Ovary (tissue), 9 donors: Measurements from ENCODE around the gene NDUFAB1. TPM values are rescaled to one million over a fixed set of nuclear protein-coding genes. Genes with fewer than 3 reads are reported as not detected.

ENCODE experiments used
- DNase-seq, 5 donors: peaks; one replicate each; pipeline ENCODE4 v3.0.0-alpha.2; 2019 to 2020
- H3K27ac ChIP-seq, 2 donors: fragments of 200-600 bp; one replicate each; pipeline versions ENCODE4 v1.5.1 to v1.8.0; 2019 to 2022
- H3K27me3 ChIP-seq: fragments of 200-600 bp; one replicate; pipeline ENCODE4 v1.8.0; 2022
- H3K36me3 ChIP-seq: fragments of 200-600 bp; sonication (generic); one replicate; pipeline ENCODE4 v1.5.1; 2019
- H3K4me1 ChIP-seq: one replicate; pipeline ENCODE4 v1.8.1; 2013; ENCODE audit warnings: mild to moderate bottlenecking, moderate library complexity; ENCODE audit not compliant: insufficient read depth
- H3K4me3 ChIP-seq: fragments of 200-600 bp; sonication (generic); one replicate; pipeline ENCODE4 v1.5.1; 2017
- H3K9me3 ChIP-seq, 2 donors: fragments of 200-600 bp in 1 of 2; sonication (generic) in 1 of 2; one replicate each; pipeline versions ENCODE4 v1.5.1 to v1.8.1; 2013 to 2019; ENCODE audit warnings: mild to moderate bottlenecking in 1 of 2, moderate library complexity in 1 of 2
- CTCF ChIP-seq, 3 donors: fragments of 450-650 bp in 2 of 3; fragments of 200-600 bp in 1 of 3; IDR thresholded peaks; one replicate each; pipeline versions ENCODE4 v1.5.1 to v1.8.0; 2016 to 2022; ENCODE audit warnings: antibody characterized with exemption in 3 of 3, mild to moderate bottlenecking in 1 of 3
- EP300 ChIP-seq: sonication (generic); formaldehyde crosslinking; IDR thresholded peaks from one replicate; pipeline ENCODE4 v1.6.1; 2017; ENCODE audit warnings: antibody characterized with exemption
- POLR2A ChIP-seq: fragments of 450-650 bp; IDR thresholded peaks from one replicate; pipeline ENCODE4 v1.6.1; 2017; ENCODE audit warnings: antibody characterized with exemption, mild to moderate bottlenecking, moderate library complexity
- WGBS, 3 donors: extraction: QIAGEN DNeasy Blood & Tissue Kit in 1 of 3; methylation state at CpG; one replicate each; pipeline versions ENCODE4 v1.1.5 to v1.1.7; 2013 to 2017; 5-methylcytosine and 5-hydroxymethylcytosine counted together
- intact Hi-C, 4 donors: fragments of 100-400 bp; cut with DNase I; formaldehyde crosslinking; loops; one replicate each; pipeline versions ENCODE4 v1.11.0 to v1.15.1; 2022 to 2023
- polyA plus RNA-seq, 2 donors: library from polyadenylated mRNA; stranded (reverse); fragments of 200-250 nt in 1 of 2; fragments of 350-450 nt in 1 of 2; fragmentation: Illumina TruSeq in 1 of 2; extraction: RNeasy Lipid Tissue Mini Kit (QIAGEN cat#74804) in 1 of 2; gene quantifications; one replicate each; pipeline ENCODE4 v1.2.3, GENCODE V29; 2013 to 2014
- total RNA-seq, 7 donors: library from RNA; depleted of rRNA in 2 of 7; stranded (reverse); fragments of >200 nt in 2 of 7; fragmentation: NEBNext Ultra II Directional in 3 of 7; extraction: Animal tissue kit (Norgen Biotek cat#: 25700) in 3 of 7; gene quantifications; one replicate each; pipeline versions ENCODE4 v1.1.0 to v1.2.4, GENCODE V29; 2016 to 2023
- donor health status: DM: no; HTN: no; CAD: no; lungs with moderate emphysema.
- donor health status: DM: no; HTN: no; CAD: no.
- donor health status: Bipolar disorder and iron deficiency.
- donor health status: DM: yes; HTN: yes; CAD: no.
- donor health status: DM: no; HTN: no; CAD: no.
- donor health status: DM: yes; HTN: yes; CAD: no.

Gene NDUFAB1
- total and polyA plus RNA-seq, 9 donors: 42.4 to 83.0 (median 53.6) TPM

GRCh38 chr16:23607726-23608125, 11.6 kb upstream of the NDUFAB1 start:
- intact Hi-C loops: no loop called here
- WGBS, 3 donors: 71 to 77% (median 72%) methylated on average over 6 of the region's 6 CpGs
- H3K9me3 ChIP-seq: no peaks in the 10 kb centered on the region
- no peak overlapping the region for H3K27ac ChIP-seq
- H3K4me1 ChIP-seq: no peaks in the 10 kb centered on the region
- no peak for DNase-seq
- no peaks in the 10 kb centered on the region for H3K36me3 ChIP-seq
- no peak overlapping the region for H3K4me3 ChIP-seq
- no peaks in the 10 kb centered on the region for H3K27me3 ChIP-seq
- no peak for TF ChIP-seq POLR2A
- no peak for TF ChIP-seq EP300
- no peak for TF ChIP-seq CTCF (IDR thresholded peaks at IDR 0.05)

- intact Hi-C loops: no loop called here
- WGBS, 3 donors: 73 to 81% (median 74%) methylated on average over 11 of the region's 11 CpGs
- Histone ChIP-seq H3K9me3 (no peaks in the 10 kb centered on the region), H3K4me3 (no peak overlapping the region), H3K36me3 (no peaks in the 10 kb centered on the region), H3K27me3 (no peaks in the 10 kb centered on the region), H3K27ac (no peak overlapping the region), H3K4me1 (peaks cover 7% of the 10 kb centered on the region)
- peak in 1 of 5 donors; percentile 23 for DNase-seq
- TF ChIP-seq EP300: no peak
- no peak for TF ChIP-seq CTCF (IDR thresholded peaks at IDR 0.05)
- TF ChIP-seq POLR2A: no peak
These were observed 1.1 kb upstream of the NDUFAB1 start for GRCh38 chr16:23597003-23597756.

GRCh38 chr16:23595246-23595950, 718 bp downstream of the NDUFAB1 start:
- DNase-seq: no peak
- Histone ChIP-seq H3K27me3 (no peaks in the 10 kb centered on the region), H3K4me1 (peaks cover 7% of the 10 kb centered on the region), H3K36me3 (no peaks in the 10 kb centered on the region), H3K4me3 (peak overlapping the region; percentile 99), H3K9me3 (no peaks in the 10 kb centered on the region), H3K27ac (peak overlapping the region; percentile 57 to 87)
- WGBS, 3 donors: 13 to 18% (median 17%) methylated on average over 34 of the region's 34 CpGs
- intact Hi-C loops: no loop called here
- no peak for TF ChIP-seq CTCF (IDR thresholded peaks at IDR 0.05)
- no peak for TF ChIP-seq EP300
- no peak for TF ChIP-seq POLR2A

- Histone ChIP-seq H3K4me1 (peaks cover 7% of the 10 kb centered on the region), H3K4me3 (no peak overlapping the region), H3K27me3 (no peaks in the 10 kb centered on the region), H3K9me3 (no peaks in the 10 kb centered on the region), H3K36me3 (no peaks in the 10 kb centered on the region), H3K27ac (no peak overlapping the region)
- intact Hi-C loops: no loop called here
- DNase-seq: no peak
- no peak for TF ChIP-seq EP300
- no peak for TF ChIP-seq CTCF (IDR thresholded peaks at IDR 0.05)
- TF ChIP-seq POLR2A: no peak
- 93 to 97% (median 94%) methylated on average over 12 of the region's 12 CpGs for WGBS, 3 donors
These were observed 1.9 kb downstream of the NDUFAB1 start for GRCh38 chr16:23594186-23594585.
